Measurements from ENCODE around the gene PRKCQ.

The PRKCQ gene

DNA sequence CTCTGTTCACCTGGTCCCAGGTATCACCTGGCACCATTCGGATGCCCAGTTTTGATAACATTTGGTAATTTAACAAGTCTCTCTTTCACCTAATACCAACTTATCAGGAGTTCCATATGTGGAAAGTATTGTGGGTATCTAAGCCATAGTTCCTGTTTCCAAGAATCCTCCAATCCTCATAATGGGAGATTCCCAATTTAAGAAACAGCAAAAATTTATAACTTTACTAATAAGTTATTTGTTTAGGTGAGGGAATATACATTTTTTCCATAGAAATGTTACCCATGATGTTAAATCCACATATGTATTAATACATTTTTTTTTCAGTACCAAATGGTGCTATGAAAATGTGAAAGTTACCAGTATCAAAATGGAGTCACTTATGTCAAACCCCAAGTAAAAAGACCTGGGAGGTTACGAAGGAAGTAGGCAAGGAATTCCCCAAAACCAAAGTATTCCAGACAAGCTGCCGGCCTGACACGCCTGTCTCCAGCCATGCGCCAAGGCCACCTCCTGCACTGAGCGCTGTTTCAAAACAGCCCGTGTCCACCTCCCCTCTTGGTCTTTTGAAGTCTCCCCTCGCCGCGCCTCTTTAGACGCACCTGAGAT, 44.8 kb downstream of the PRKCQ start:
- Histone ChIP-seq H3K4me1 (ENCODE audit: low read depth, poor library complexity, severe bottlenecking) (no peaks in the 10 kb centered on the region), H3K27ac (no peak overlapping the region), H2AFZ (ENCODE audit: low read depth) (no peak overlapping the region), H3K36me3 (ENCODE audit: insufficient read depth) (no peaks in the 10 kb centered on the region), H3K9ac (no peak overlapping the region), H3K79me2 (ENCODE audit: insufficient read depth, low read depth) (no peaks in the 10 kb centered on the region), H3K27me3 (ENCODE audit: insufficient read depth, low read depth) (no peaks in the 10 kb centered on the region), H3K4me2 (no peak overlapping the region), H4K20me1 (ENCODE audit: insufficient read depth) (no peaks in the 10 kb centered on the region), H3K4me3 (IDR thresholded peaks at IDR 0.05; ENCODE audit: insufficient read depth, low read depth, low read length) (no peak overlapping the region)
- TF ChIP-seq, protein P1, sequence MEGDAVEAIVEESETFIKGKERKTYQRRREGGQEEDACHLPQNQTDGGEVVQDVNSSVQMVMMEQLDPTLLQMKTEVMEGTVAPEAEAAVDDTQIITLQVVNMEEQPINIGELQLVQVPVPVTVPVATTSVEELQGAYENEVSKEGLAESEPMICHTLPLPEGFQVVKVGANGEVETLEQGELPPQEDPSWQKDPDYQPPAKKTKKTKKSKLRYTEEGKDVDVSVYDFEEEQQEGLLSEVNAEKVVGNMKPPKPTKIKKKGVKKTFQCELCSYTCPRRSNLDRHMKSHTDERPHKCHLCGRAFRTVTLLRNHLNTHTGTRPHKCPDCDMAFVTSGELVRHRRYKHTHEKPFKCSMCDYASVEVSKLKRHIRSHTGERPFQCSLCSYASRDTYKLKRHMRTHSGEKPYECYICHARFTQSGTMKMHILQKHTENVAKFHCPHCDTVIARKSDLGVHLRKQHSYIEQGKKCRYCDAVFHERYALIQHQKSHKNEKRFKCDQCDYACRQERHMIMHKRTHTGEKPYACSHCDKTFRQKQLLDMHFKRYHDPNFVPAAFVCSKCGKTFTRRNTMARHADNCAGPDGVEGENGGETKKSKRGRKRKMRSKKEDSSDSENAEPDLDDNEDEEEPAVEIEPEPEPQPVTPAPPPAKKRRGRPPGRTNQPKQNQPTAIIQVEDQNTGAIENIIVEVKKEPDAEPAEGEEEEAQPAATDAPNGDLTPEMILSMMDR (conservative IDR thresholded peaks at IDR 0.05; ENCODE audit: low read depth, low read length) = no peak

DNA sequence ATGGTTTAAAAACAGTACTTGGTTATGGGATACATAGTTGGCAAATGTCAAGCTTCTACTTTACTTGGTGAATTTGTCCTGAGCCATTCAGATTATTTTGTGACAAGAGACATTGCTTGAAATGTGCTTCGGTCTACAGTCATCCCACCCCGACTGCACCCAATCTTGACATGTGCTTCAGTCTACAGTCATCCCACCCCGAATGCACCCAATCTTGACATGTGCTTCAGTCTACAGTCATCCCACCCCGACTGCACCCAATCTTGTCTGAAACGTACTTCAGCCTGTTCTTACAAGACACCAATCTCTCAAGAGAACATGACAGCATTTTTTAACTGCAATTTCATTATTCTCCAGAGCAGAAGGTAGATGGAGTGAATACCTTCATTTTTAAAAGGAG, 47.8 kb downstream of the PRKCQ start:
- Histone ChIP-seq H2AFZ (ENCODE audit: low read depth) (no peak overlapping the region), H3K27ac (no peak overlapping the region), H3K4me1 (ENCODE audit: low read depth, poor library complexity, severe bottlenecking) (no peaks in the 10 kb centered on the region), H4K20me1 (ENCODE audit: insufficient read depth) (no peaks in the 10 kb centered on the region), H3K4me2 (no peak overlapping the region), H3K79me2 (ENCODE audit: insufficient read depth, low read depth) (no peaks in the 10 kb centered on the region), H3K9ac (no peak overlapping the region), H3K27me3 (ENCODE audit: insufficient read depth, low read depth) (no peaks in the 10 kb centered on the region), H3K4me3 (IDR thresholded peaks at IDR 0.05; ENCODE audit: insufficient read depth, low read depth, low read length) (no peak overlapping the region), H3K36me3 (ENCODE audit: insufficient read depth) (no peaks in the 10 kb centered on the region)
- TF ChIP-seq, protein P1 (conservative IDR thresholded peaks at IDR 0.05; ENCODE audit: low read depth, low read length) = no peak

DNA sequence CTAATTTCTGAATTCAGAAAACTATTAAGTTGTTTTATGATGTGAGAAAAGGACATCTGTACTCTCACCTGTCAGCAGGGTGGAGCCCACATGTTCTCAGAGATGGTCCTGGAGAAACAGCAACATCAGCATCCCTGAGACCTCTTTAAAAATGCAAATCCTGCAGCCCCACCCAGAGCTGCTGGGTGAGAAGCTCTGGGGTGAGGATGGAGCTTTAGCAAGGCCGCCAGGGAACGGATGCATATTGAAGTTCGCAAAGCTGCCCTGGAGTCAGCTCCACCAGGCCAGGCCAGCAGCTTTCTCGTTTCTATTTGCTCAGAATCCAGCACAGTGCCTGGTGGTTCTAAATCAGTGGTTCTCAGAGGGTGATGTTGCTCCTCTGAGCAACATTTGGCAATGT, 49.1 kb downstream of the PRKCQ start:
- TF ChIP-seq, protein P1 (conservative IDR thresholded peaks at IDR 0.05; ENCODE audit: low read depth, low read length) = no peak
- no peak overlapping the region for H3K27ac ChIP-seq
- H3K79me2 ChIP-seq (ENCODE audit: insufficient read depth, low read depth) = no peaks in the 10 kb centered on the region
- H3K9ac ChIP-seq = no peak overlapping the region
- no peak overlapping the region for H3K4me3 ChIP-seq (IDR thresholded peaks at IDR 0.05; ENCODE audit: insufficient read depth, low read depth, low read length)
- no peak overlapping the region for H3K4me2 ChIP-seq
- H4K20me1 ChIP-seq (ENCODE audit: insufficient read depth) = no peaks in the 10 kb centered on the region
- no peaks in the 10 kb centered on the region for H3K36me3 ChIP-seq (ENCODE audit: insufficient read depth)
- no peaks in the 10 kb centered on the region for H3K4me1 ChIP-seq (ENCODE audit: low read depth, poor library complexity, severe bottlenecking)
- no peaks in the 10 kb centered on the region for H3K27me3 ChIP-seq (ENCODE audit: insufficient read depth, low read depth)
- H2AFZ ChIP-seq (ENCODE audit: low read depth) = no peak overlapping the region

DNA sequence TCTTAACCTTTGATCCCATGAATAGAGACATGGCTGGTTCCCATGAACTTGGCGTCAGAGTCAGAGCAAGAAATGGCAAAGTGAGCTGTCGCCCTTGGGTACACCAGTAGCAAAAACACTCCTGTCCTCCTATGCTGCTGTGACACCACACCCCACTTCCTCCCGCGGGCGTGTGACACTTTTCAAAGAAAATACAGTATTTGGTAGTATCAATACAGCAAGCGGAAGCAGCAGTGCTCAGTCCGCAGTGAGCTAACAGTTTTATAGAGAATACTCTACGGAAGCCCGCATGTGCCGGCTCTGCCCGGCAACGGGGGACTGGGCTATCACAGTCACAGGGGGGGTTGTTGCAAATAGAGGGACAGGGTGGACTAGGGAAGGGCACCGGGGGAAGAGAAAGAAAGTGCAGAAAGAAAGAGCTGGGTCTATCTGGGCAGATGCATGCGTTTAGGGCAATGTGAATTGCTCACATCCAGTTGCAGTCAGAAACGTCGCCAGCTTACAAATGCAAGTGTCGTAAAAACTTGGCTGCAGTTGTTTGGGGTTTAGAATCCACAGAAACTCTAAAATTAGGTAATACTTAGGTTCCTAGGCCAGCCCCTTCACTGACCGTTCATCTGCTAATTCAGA, 49.8 kb downstream of the PRKCQ start:
- Histone ChIP-seq H3K9ac (no peak overlapping the region), H3K79me2 (ENCODE audit: insufficient read depth, low read depth) (no peaks in the 10 kb centered on the region), H3K4me3 (IDR thresholded peaks at IDR 0.05; ENCODE audit: insufficient read depth, low read depth, low read length) (no peak overlapping the region), H3K27ac (no peak overlapping the region), H2AFZ (ENCODE audit: low read depth) (no peak overlapping the region), H3K27me3 (ENCODE audit: insufficient read depth, low read depth) (no peaks in the 10 kb centered on the region), H3K36me3 (ENCODE audit: insufficient read depth) (no peaks in the 10 kb centered on the region), H4K20me1 (ENCODE audit: insufficient read depth) (no peaks in the 10 kb centered on the region), H3K4me2 (no peak overlapping the region), H3K4me1 (ENCODE audit: low read depth, poor library complexity, severe bottlenecking) (no peaks in the 10 kb centered on the region)
- TF ChIP-seq, protein P1 (conservative IDR thresholded peaks at IDR 0.05; ENCODE audit: low read depth, low read length) = no peak
